ENCODE results near the gene LHPP. TPM values are rescaled to one million over a fixed set of nuclear protein-coding genes. Genes with fewer than 3 reads are reported as not detected.
A peak's percentile ranks its signal among the peaks of the same experiment; 100 is the strongest.
"Not testable (repeated sequence)": the region's sequence is repeated elsewhere in the genome, so short reads cannot be mapped to it uniquely, and the experiment has no call there.

Gene LHPP
- total RNA-seq, 1 donor from 2014 or later = 4.1 TPM

DNA sequence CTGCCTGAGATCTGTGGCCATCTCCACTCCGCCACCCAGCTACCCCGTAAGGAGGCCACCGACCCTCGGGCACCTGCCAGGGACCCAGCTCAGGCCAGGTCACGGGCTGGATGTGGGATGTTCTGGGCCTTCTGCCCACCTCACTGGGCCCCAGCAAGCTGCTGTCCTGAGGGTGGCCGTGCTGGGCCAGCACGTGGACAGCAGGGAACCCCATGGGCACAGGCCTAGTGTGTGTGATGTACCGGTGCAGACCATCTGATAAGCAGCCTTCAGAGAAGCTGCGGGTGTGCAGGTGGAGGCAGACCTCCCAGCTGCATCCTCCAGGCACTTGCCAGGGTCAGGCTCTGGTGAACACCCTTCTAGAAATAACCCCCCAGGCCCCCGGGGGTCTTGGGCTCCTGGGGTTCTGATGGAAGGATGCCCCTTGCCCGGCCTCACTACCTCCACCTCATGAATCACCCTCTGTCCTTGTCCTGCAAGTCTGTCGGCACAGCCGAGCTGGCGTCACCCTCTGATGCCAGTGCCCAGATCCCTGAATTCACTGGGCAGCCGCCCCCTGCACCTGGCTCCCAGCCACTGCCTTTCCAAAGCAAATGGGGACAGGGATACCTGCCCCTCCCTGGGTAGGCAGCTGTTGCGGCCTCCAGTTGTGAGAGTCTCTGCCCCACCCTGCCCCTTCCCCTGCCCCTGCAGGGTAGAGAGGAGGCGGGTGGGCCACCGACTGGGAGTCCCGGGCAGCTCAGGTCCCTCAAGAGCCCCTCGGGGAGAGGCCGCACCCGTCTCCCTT, 142.8 kb downstream of the LHPP start:
- no peak for DNase-seq (ENCODE audit: low read depth in 2 of 2)

DNA sequence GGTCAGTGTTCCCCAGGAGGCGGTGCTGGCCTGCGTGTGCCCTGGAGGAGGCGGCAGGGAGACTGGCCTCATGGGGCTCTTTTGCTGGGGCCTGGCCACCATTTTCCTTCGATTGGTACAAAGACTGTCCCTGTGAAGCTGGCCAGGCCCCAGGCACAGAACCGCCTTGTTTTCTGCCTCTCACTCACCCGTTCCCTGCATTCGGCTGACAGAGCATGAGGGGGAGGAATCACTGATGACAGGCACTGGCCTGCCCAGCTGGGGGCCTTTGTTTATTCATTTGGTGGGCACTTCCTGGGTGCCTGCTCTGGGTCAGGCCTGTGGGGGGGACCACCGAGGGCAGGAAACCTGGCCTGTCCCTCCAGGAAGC, 143.4 kb downstream of the LHPP start:
- DNase-seq (ENCODE audit: low read depth in 2 of 2) = no peak

DNA sequence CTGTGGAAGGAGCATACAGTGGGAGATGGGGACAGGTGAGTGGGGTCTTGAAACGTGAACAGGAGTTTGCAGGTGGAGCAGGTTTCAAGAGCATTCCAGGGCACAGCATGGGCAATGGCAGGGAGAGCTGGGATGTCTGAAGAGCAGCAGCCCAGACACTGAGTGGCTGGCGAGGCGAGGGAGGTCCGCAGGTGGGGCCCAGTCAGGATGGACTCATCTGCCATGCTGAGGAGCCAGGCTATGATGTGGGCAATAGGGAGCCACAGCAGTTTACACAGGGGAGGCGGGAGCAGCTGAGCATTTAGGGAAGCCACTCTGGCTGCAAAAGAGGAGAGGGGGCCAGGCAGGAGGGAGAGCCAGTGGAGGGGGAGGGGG, 143.8 kb downstream of the LHPP start:
- no peak for DNase-seq (ENCODE audit: low read depth in 2 of 2)

DNA sequence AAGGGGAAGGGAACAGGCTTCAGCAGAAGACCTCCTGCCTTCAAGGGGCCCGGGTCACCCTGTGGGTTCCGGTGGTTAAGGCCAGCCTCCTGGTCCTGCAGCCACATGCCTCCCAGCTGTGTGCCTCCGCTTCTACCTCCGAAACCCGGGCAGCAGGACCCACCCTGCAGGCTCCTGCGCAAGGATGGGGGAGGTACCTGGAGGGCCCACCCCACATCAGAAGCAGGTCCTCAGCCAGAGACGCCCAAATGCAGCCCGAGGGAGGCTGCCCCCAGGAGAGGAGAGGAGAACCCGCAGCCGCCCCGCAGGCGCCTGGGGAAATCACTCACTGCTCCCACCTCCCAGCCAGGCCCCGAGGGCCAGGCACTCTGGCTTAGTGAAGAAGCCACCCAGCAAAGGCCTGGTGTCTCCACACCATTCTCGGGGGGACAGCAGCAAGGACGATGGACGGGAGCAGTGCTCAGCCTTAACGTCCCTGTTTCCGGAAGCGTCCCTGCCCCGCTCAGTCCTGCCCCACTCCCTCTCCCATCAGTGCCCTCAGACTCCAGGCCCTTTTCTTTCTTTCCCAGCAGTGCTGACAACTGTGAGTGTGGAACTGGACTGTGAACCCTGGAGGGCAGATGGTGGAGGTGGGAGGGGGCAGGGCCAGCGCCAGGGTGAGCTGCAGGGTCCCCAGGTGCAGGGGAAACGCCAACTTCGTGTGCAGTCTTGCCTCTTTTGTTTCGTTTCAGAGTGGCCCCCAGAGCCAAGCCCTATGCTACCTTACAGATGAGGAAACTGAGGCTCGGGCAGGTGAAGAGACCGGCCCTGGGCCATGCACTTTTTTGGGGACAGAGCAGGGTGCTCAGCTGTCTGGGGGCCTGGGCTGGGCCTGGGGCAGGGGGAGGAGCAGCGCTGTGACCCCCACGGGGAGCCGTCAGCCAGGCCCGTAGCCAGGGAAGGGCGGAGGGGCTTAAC, 144.5 kb downstream of the LHPP start:
- DNase-seq (ENCODE audit: low read depth in 2 of 2) = no peak

DNA sequence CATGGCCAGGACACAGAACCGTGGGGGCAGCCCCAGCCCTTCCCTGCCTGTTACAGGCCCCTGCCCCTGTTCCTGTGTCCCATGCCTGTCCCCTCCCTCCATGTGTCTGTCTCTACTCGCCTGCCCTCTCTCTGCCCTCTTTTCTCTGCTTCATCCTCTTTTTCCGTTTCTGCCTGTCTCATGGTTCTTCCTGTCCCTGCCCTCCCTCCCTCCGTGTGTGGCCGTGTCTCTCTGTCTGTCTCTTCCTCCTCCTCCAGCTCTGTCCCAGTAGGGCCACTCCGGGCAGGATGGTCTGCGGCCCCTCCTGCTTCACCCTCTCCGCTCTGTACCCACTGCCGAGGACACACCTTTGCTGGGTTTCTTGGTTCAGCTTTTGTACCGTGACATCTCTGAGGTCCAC, 145.2 kb downstream of the LHPP start:
- DNase-seq (ENCODE audit: low read depth in 2 of 2) = no peak

DNA sequence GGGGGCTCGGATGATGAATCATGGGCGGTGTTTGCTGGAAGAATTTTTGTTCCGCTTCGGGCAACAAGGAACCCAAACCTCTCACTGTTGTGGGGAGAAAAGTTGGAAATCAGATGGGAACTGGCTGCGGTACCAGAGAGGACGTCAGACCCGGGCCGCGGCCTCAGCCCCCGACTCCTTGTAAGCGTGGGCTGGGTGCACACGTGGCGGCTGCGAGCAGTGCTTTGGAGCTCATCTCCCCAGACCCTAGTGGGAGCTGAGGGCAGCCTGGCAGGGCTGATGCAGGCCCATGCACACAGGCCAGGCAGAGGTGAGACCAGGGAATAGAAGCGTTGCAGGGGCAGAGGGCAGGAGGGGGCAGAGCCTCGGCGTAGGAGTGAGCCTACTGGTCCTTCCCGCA, 146.1 kb downstream of the LHPP start:
- DNase-seq (ENCODE audit: low read depth in 2 of 2) = no peak

DNA sequence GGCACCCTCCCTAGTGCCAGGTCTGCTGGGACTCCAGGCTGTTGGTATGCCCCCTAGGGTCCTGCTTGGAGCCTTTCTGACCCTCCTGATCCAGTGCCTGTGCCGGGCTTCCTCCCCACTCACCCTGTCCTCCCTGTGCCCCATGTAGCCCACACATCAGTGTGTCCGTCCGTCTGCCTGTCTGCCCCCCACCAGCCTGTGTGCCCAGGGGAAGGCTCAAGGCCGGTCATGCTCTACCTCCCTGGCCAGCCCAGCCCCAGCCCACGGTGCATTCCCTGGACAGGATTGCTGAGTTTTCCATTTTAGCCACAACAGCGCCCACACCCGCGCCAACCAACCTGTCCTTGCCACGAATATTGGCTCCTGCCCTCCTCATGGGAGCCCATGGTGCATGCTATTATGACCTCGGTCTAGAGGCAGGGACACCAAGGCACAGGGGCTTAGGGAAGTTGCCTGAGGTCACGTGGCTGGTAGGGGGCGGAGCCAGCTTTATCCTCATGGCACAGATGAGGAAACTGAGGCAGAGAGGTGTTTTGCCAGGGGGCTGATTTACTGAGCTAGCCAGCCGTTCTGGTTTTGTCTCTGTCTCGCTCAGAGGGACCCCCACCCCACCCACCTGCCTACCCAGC, 146.6 kb downstream of the LHPP start:
- DNase-seq (ENCODE audit: low read depth in 2 of 2) = no peak

DNA sequence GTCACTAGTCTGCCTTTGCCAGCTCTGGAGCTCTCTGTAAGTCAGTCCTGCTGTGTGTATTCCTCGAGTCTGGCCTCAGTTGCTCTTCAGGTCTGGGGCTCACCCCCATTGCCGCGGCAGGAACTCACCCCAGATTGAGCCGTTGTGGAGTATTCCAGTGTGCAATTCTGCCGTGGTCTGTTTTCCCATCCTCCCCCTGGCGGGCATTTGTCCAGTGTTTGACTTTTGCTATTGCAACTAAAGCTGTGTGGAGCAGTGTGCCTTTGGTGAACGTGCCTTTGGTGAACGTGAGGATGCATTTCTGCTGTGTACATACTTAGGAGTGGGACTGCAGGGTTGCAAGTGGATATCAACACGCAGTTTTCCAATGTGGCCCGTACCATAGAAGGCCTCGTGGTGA, 148.1 kb downstream of the LHPP start:
- peak in 1 of 2 donors; percentile 2 for DNase-seq (ENCODE audit: low read depth in 2 of 2)

DNA sequence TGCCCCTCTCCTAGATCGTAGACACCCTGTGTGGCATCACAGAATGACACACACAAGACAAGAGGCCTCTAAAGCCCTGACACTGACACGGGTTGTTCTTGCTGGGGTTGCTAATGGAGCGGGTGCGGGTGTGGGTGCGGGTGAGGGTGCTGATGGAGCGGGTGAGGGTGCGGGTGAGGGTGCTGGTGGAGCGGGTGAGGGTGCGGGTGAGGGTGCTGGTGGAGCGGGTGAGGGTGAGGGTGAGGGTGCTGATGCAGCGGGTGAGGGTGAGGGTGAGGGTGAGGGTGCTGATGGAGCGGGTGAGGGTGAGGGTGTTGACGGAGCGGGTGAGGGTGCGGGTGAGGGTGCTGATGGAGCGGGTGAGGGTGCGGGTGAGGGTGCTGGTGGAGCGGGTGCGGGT, 148.6 kb downstream of the LHPP start:
- not testable (repeated sequence) for DNase-seq (ENCODE audit: low read depth in 2 of 2)

DNA sequence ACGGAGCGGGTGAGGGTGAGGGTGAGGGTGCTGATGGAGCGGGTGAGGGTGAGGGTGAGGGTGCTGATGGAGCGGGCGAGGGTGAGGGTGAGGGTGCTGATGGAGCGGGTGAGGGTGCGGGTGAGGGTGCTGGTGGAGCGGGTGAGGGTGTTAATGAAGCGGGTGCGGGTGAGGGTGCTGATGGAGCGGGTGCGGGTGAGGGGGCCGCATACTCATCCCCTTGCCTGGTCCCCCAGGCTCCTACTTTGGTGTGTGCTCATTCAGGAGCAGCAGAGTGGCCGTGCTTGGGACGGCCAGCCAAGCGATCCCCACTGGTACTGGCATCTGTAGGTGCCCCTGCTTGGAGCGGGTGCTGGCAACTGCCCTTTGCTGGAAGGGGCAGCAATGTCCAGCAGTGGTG, 149.2 kb downstream of the LHPP start:
- DNase-seq (ENCODE audit: low read depth in 2 of 2) = not testable (repeated sequence)

DNA sequence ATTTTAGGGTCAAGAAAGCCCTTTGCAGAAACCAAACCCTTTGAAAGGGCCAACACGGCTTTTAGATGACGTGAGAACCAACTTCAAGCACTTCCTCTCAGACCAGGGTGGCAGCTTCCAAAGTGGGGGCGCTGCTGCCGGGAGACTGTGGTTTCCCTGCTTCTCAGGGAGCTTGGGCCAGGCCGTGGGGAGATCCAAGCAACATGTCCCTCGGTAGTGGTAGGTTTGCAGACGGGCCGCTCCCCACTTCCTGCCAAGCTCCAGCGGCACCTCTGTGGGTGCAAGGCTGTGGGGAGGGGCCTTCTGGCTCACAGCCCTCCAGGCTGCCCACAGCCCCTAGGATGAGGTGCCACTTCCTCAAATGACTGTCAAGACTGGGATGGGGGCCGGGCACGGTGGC, 150.1 kb downstream of the LHPP start:
- no peak for DNase-seq (ENCODE audit: low read depth in 2 of 2)

DNA sequence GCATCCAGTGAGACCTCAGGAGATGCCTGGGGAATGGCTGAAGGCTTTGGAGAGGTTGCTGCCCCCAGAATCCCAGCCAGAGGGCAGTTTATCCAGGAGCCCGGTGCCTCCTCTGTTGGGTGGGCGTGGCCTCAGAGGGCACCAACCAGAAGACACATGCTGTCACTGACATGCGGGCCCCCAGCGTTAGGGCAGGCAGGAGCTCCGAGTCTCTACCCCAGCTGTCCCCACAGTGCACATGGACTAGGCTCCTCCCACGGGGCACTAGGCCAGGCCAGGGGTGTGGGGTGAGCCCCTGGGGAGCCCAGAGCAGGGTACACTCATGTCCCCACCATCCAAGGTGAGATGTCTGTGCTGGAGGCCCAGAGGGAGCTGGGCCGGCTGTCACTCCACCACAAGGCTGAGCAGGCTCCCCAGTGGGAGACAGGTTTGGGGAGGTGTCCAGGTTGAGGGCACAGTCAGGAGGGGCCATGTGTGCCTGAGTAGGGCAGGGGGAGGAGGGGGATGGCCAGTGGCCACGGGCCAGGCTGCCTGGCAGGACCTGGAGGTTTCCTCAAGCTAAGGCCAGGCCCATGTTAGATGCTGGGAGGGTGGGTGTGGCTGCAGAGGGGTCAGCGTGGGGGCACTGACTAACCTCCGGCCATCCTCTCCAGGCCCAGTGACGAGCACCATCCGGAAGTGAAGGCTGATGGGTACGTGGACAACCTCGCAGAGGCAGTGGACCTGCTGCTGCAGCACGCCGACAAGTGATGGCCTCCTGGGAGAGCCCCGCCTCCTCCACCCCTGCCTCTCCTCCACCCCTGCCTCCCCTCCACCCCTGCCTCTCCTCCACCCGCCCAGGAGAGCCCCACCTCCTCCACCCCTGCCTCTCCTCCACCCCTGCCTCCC, 151.2 kb downstream of the LHPP start:
- DNase-seq (ENCODE audit: low read depth in 2 of 2) = peak in 1 of 2 donors; percentile 52

DNA sequence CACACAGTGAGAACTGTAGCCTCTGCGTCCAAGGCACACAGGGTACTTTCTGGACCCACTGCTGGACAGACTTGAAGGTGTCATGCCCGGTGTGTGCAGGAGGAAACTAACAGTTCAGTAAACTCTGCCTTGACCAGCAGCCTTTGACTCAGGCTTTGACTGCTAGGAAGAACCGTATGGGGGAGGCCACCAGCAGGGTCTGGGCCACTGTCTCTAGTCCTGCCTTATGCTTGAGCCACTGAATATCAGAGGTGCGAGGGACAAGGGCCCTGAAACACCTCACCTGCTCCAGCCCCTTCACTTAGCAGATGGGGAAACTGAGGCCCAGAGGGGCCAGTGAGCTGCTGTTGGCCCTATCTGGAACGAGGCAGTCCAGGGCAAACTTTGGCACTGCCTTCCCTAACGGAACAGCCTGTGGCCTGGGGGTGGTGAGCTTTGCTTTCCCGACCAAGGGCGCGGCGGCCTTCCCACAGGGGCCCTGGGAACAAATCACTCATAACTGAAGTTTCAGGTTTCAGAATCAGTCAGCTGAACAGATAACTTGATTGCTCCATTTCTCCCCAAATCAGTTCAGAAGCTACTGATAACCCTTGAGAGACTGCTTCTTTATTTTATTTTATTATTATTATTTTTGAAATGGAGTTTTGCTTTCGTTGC, 152.5 kb downstream of the LHPP start:
- no peak for DNase-seq (ENCODE audit: low read depth in 2 of 2)

DNA sequence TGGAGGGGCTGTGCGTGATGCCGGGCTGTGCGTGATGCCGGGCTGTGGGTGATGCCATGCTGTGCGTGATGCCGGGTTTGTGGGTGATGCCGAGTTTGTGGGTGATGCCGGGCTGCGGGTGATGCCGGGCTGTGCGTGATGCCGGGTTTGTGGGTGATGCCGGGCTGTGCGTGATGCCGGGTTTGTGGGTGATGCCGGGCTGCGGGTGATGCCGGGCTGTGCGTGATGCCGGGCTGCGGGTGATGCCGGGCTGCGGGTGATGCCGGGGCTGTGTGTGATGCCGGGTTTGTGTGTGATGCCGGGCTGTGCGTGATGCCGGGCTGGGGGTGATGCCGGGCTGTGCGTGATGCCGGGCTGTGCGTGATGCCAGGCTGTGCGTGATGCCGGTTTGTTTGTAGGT, 153.6 kb downstream of the LHPP start:
- no peak for DNase-seq (ENCODE audit: low read depth in 2 of 2)

DNA sequence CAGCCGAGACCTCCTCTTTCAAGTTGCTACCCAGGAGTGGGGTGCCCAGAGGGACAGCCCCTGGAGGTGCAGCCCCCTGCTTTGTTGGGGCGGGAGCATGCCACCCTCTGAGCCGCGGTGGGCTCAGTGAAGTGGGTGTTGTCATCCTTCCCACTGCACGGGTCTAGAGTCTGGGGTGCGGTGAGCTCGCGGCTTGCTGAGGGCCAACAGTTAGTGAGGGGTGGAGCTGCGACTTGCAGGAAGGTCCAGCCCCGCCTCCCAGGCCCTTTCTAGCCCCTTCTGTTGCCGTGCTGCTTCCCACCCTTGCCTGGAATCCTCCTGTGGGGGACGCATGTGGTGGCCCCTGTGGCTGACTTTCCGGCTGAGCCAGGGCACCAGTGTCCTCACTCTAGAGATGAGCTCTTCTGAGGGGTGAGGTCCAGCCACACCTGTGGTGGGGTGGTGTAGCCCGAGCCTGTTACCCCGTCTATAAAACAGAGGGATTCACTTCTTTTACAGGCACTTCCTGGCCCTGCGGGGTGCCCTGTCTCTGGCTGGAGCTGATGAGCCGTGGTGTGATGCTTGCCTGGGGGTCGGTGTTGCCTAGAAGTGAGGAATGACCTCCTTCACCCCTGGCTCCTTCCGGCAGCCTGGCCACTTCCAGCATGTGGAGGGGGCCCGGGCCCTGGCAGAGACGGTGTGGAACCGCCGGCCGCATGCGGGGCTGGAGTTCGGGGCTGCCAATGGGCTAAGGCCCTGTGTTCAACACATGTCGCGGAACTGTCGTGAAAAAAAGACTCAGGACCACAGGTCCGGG, 154.6 kb downstream of the LHPP start:
- no peak for DNase-seq (ENCODE audit: low read depth in 2 of 2)

DNA sequence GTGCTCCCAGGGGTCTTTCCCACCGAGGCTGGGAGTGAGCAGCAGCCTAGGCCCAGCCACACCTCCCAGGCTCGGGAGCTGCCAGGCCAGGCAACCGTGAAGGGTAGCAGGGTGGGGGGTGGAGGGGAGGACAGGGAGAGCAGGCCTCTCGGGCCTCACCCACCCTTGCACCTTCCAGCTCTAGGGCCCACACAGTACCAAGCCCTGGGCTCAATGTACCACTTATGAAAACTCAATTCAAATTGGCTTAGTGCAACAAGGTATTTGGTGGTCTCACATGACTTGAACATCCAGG, 155.2 kb downstream of the LHPP start:
- no peak for DNase-seq (ENCODE audit: low read depth in 2 of 2)

DNA sequence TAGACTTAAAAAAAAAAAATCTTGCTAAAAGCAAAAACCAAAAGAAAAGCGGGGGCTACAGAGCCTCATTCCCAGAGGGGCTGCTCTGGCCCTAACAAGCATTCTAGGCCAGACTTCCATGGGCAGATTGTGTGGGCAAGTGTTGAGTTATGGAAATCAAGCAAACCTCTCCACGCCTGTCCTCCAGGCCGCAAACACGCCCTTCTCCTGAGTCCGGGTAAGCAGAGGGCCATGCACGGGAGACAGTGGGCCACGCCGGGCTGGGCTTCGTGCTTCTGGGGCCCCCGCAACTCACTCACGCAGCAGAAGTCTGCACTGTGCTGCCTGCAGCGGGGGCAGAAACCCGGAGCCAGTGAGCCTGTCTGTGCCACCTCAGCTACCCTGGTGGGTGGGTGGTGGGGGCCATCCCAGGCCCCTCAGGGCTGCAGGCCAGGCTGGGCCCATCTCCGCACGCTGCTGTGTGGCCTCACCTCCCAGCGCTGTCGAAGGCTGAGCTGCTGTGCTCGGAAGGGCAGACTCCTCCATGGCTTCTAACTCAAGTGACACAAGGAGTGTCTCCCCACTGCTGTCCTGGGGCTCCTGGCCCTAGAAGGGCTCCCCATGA, 156.9 kb downstream of the LHPP start:
- no peak for DNase-seq (ENCODE audit: low read depth in 2 of 2)

DNA sequence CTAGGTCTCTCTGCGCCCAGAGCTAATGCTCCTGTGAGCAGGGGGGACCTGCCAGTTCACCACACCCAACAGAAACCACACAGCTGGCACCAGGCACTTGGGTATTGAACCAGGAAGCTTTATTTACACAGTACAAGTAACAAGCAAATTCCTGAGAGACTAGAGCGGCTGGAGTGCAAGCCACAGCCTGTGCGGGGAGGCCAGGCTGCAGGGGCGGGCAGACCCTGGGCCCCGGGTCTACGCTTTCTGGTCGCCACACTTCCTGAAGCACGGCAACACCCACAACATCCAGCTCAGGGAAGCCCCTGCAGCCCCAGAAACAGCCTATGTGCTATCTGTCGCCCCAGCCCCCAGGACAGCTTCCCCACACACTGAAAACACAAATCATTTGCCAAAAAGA, 157.6 kb downstream of the LHPP start:
- DNase-seq (ENCODE audit: low read depth in 2 of 2) = no peak

DNA sequence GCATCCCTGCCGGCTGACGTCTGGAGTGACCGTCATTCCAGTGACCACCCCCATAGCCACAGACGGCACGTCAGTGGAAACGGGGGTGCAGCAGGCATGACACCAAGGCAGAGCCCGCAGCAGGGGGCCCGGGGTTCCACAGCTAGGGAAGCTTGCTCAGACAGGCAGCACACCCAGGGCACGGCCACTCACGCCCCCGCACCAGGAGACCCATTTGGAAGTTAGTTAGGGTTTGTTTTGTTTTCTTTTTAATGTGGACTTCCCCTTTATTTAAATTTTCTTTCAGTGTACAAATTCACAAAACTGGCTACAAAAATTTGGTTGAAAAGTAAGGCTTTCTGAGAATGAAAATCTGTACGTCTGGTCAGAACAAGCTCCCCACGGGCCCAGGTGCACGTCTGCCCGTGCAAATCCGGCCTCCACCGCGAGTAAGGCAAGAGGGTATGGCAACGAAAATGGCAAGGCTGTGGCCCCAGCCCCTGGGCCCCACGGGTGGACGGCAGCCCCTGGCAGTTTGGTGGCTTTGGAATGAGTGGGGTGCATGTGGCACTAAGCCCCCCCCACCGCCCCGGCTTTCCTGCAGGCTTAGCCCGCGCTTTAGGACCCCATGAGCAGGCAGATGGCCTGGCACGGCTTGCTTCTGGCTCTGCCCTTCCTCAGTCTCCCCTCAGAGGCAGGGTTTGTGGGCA, 158.3 kb downstream of the LHPP start:
- no peak for DNase-seq (ENCODE audit: low read depth in 2 of 2)
